HG03159 (cell line): ENCODE results near the gene GNG12.

Experiments
- ATAC-seq: cut with Tn5 transposase; IDR thresholded peaks from one replicate; pipeline ENCODE4 v1.9.1; 2021; ENCODE audit warnings: mild to moderate bottlenecking, moderate library complexity; ENCODE audit not compliant: unreplicated experiment

GNG12 gene

DNA sequence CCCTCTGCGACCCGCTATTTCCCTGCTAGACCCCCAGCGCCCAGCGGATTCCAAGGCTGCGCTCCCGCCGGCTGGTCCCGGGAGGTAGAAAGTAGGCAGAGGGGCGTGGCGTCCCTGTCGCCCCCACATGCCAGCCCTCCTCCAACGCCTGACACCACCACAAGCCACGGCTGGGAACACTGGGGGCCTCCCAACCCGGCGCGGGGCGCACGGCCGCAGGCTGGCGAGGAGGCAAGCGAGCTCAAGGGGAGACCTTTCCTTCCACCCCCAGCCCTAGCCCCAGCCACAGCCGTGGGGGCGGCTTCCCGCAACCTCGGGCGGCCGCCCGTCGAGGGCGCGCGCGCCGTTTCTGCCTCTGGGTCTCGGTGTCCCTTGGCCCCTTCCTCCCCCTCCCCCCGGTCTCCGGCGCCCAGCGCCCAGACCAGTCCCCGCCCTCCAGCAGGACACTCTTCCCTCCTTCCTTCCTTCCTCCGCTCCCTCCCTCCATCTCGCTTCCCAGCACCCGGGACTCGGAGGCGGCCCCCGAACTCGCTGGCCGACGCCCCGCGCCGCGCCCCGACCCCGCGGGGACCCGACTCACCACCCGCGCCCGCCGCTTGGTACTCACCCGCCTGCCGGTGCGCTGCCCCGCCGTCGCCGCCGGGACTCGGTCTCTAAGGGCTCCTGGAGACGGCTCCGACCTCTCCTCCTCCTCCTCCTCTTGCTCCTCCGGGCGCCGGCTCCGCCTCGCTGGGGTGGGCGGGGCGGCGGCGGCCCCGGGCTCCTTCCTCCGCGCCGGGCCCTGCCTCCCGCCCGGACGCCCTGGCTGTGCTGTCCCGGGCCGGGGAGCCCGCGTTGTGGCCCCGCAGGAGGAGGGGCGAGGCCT is at the start of gene GNG12:
TSS of gene GNG12 (minus strand) at position 731 of the 865 bp plus-strand sequence. CDS start 125,781 bp downstream, outside the sequence.
- peak; percentile 59 for ATAC-seq

- ATAC-seq, result no peak
Observed at GRCh38 chr1:67882196-67882958, 49.1 kb upstream of the GNG12 start.

GRCh38 chr1:67880056-67880601 is 46.9 kb upstream of the GNG12 start:
- no peak for ATAC-seq

GRCh38 chr1:67879485-67879884 is 46.2 kb upstream of the GNG12 start:
- no peak for ATAC-seq

- ATAC-seq, result no peak
Observed at GRCh38 chr1:67874501-67875111, 41.3 kb upstream of the GNG12 start.

DNA sequence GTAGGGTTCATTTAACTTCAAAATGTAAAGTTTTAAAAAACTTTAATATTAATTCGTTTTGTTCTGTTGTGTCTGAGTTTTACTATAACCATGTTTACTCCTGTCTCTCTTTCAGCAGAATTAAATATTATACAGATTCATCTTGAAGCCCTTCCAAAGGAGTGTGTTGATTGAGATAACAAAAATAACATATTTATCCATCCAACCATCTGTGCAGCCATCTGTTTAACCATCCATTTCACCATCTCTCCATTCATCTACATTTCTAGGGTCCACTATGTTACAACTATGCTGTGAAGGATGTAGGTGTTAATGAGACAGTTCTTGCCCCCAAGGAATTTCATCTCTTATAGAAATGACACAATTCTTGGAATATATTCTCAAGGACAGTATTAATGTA is 36.0 kb upstream of the GNG12 start:
- ATAC-seq, result no peak

GRCh38 chr1:67863637-67864036 is 30.4 kb upstream of the GNG12 start:
- ATAC-seq, result no peak

DNA sequence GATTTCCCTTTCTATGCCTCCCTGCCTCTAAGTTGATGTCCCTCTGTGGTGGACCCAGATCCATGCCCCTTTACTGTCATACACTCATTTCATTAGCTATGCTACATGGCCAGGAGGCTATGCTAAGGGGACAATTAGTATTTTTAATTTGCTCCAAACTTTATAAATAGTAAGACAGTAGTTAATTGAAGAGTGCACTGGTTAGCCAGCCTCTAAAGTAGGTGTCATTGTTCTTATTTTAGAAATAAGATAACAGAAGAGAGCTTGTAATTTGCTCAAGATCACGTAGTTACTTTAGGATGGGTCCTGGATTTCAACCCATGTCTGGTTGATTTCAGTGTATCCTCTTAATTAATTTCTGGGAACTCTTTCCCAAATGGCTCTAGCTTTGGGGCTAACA is 29.4 kb upstream of the GNG12 start:
- no peak for ATAC-seq

GRCh38 chr1:67861856-67862516 is 28.7 kb upstream of the GNG12 start:
- ATAC-seq, result no peak

DNA sequence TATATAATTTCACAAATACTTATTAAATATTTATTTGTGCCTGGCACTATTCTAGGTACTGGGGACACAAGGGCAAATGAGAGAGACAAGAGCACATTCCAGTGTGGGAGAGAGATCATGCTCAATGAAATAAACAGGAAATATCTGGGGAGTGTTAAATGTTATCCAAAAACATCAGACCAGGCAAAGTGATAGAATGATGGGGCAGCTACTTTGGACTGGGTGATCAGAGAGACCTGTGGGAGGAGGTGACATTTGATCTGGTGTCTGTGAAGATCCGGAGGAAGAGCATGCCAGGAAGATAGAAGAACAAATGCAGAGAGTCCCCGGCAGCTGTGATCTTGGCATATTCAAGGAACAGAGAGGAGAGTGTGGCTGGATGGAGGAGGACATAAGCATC is 27.5 kb upstream of the GNG12 start:
- no peak for ATAC-seq

GRCh38 chr1:67856921-67857320 is 23.7 kb upstream of the GNG12 start:
- no peak for ATAC-seq

GRCh38 chr1:67855961-67856360 is 22.7 kb upstream of the GNG12 start:
- no peak for ATAC-seq

- ATAC-seq, result no peak
Observed at GRCh38 chr1:67855444-67855843, 22.2 kb upstream of the GNG12 start.

GRCh38 chr1:67853704-67854103 is 20.4 kb upstream of the GNG12 start:
- no peak for ATAC-seq

DNA sequence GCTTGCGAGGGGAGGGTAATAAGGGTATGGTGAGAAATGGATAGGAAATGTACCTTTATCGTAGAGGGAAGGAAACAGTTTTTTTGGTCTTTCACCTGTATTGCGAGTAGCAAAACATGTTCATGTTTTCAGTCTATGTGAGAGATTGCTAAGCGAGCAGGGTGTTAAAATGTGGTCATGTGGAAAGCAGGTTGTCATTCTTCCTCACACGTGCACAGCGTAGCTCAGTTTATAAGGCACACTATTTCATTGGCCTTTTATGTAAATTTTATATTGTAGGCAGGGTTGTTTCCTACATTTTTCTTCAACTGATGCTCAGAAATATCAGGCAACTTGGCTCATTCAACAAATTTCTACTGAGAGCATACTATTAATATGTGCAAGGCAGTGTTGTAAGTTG is 18.5 kb upstream of the GNG12 start:
- ATAC-seq, result no peak

GRCh38 chr1:67850611-67851075 is 17.4 kb upstream of the GNG12 start:
- no peak for ATAC-seq

DNA sequence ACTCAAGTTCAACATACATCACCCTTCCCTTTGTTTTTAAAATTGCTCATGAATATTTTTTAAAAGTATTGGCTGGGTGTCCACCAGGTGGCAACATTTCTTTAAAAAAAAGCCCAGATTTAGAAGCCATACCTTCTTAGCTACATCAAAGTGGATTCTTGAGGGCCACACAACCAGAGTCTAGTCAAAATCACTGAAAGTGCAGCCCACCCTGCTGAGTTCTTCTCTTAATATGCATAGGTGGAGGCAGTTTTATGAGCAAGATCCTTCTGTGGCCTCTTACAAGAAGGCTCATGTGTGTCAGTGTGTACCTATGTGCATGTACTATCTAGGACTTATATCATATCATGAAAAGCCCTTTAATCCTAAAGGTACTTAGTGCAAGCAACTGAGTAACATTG is 16.9 kb upstream of the GNG12 start:
- ATAC-seq, result no peak

- no peak for ATAC-seq
Observed at GRCh38 chr1:67847466-67847865, 14.2 kb upstream of the GNG12 start.

- no peak for ATAC-seq
Observed at GRCh38 chr1:67846538-67846937, 13.3 kb upstream of the GNG12 start.

- ATAC-seq, result no peak
Observed at GRCh38 chr1:67844988-67845387, 11.7 kb upstream of the GNG12 start.

- ATAC-seq, result no peak
Observed at GRCh38 chr1:67843746-67844145, 10.5 kb upstream of the GNG12 start.
